Transverse colon (tissue), 4 donors: ENCODE data around the gene PAFAH2. TPM values are rescaled to one million over a fixed set of nuclear protein-coding genes. Genes with fewer than 3 reads are reported as not detected.
A peak's percentile ranks its signal among the peaks of the same experiment; 100 is the strongest.
"Not testable (repeated sequence)": the region's sequence is repeated elsewhere in the genome, so short reads cannot be mapped to it uniquely, and the experiment has no call there.

ENCODE experiments used
- DNase-seq: peaks from one replicate; pipeline ENCODE4 v3.0.0-alpha.2; 2019
- H3K27ac ChIP-seq, 4 donors: fragments of 200-600 bp; sonication (generic); 2 replicates each; pipeline ENCODE4 v1.5.1; 2016 to 2018; ENCODE audit warnings: inconsistent platforms in 4 of 4
- H3K27me3 ChIP-seq: fragments of 200-600 bp; sonication (generic); 2 replicates; pipeline ENCODE4 v1.5.1; 2017; ENCODE audit warnings: inconsistent platforms
- H3K36me3 ChIP-seq, 4 donors: fragments of 200-600 bp; sonication (generic); 2 replicates each; pipeline ENCODE4 v1.5.1; 2017 to 2019; ENCODE audit warnings: inconsistent platforms in 4 of 4
- H3K4me1 ChIP-seq, 4 donors: fragments of 200-600 bp; sonication (generic); 2 replicates each; pipeline ENCODE4 v1.5.1; 2017 to 2020; ENCODE audit warnings: inconsistent platforms in 4 of 4
- H3K4me3 ChIP-seq, 4 donors: fragments of 200-600 bp; sonication (generic); 1 replicate in 1 of 4; 2 replicates in 3 of 4; pipeline versions ENCODE4 v1.5.1 to v1.6.1; 2017 to 2019; ENCODE audit warnings: inconsistent platforms in 4 of 4
- H3K9me3 ChIP-seq, 2 donors: fragments of 200-600 bp; sonication (generic); 2 replicates each; pipeline ENCODE4 v1.5.1; 2017 to 2019; ENCODE audit warnings: inconsistent platforms in 2 of 2
- EP300 ChIP-seq: sonication (generic); formaldehyde crosslinking; IDR thresholded peaks from one replicate; pipeline ENCODE4 v1.6.1; 2017; ENCODE audit warnings: antibody characterized with exemption, low read depth
- POLR2A ChIP-seq: fragments of 450-650 bp; IDR thresholded peaks from one replicate; pipeline ENCODE4 v1.6.1; 2016; ENCODE audit warnings: antibody characterized with exemption, mild to moderate bottlenecking, moderate library complexity
- POLR2AphosphoS5 ChIP-seq, 3 donors: sonication (generic); formaldehyde crosslinking; IDR thresholded peaks; one replicate each; pipeline ENCODE4 v1.6.1; 2016; ENCODE audit warnings: antibody characterized with exemption in 3 of 3
- WGBS, 2 donors: methylation state at CpG; one replicate each; pipeline ENCODE4 v1.1.5; 2018; ENCODE audit warnings: low coverage in 1 of 2; 5-methylcytosine and 5-hydroxymethylcytosine counted together
- in situ Hi-C, 4 donors: fragments of 200-750 bp; cut with MboI; loops; one replicate each; pipeline versions ENCODE4 v1.15.0 to v1.15.1; 2017; ENCODE audit warnings: low sequenced_read_pairs in 3 of 4, low pct_ligation_motif_present in 1 of 4, low pct_unique_long_range_greater_than_20kb in 1 of 4
- intact Hi-C: fragments of 100-400 bp; cut with DNase I; formaldehyde crosslinking; loops from one replicate; pipeline ENCODE4 v1.15.1; 2023; ENCODE audit warnings: low total_unique reads
- total RNA-seq, 4 donors: library from RNA; depleted of rRNA; stranded (reverse); fragments of >200 nt; gene quantifications; one replicate each; pipeline ENCODE4 v1.1.0, GENCODE V29; 2016
- TF ChIP-seq, protein P1 (sequence below), 5 experiments: fragments of 200-600 bp in 3 of 5; fragments of 450-650 bp in 2 of 5; sonication (generic) in 3 of 5; IDR thresholded peaks; 1 replicate in 2 of 5; 2 replicates in 3 of 5; pipeline ENCODE4 v1.5.1; 2016 to 2017; ENCODE audit warnings: antibody characterized with exemption in 5 of 5, inconsistent platforms in 3 of 5, mild to moderate bottlenecking in 2 of 5, moderate library complexity in 1 of 5

PAFAH2 gene
- total RNA-seq, 4 donors from 2014 or later = 23.1 to 60.1 (median 38.8) TPM

DNA sequence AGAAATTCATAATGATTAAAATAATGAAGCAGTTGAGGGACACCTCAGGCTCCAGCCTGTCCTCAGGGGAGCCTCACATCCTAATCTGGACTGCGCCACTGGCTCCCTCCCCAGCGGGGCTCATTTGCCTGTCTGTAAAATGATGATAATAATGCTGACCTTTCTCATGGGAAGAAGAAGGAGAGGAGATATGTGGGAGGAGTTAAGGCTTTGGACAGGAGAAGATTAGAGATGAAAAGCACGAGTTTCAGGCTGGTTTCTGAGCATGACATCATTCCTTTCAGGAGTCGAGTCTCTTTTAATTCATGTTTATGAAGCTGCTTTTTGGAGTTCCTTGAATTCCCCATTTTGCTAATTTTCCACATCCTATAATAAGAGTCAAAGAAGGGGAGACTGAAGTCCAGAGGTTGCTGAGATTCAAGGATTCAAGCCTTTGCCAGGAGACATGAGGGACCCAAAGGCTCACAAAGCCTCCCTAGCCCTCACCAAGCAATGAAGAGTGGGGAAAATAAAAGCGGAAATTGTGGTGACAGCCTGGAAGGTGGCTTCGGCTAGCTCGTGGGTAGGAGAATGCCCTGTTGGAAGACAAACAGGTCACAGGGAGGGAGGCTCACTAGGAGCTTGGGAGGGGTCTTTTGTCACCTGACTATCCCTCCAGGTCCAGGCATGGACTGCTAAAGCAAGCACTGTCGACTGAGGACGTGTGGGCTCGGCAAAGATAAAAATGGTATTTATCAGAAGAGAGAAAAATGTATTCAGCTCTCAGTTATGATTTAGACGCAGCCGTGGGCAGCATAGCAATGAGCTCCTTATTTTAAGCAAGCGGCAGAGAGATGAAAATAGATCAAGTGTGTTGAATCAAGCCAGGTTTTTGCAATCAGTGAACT is 64.1 kb downstream of the PAFAH2 start:
- Histone ChIP-seq H3K4me3 (no peak overlapping the region), H3K4me1 (peaks cover 0 to 7% (median 2%) of the 10 kb centered on the region in 4 donors), H3K27me3 (peaks cover 7% of the 10 kb centered on the region), H3K9me3 (no peaks in the 10 kb centered on the region), H3K36me3 (no peaks in the 10 kb centered on the region), H3K27ac (no peak overlapping the region)
- intact Hi-C loops = no loop called here
- in situ Hi-C loops = no loop called here
- DNase-seq = no peak
- no peak for TF ChIP-seq POLR2A
- TF ChIP-seq, protein P1, sequence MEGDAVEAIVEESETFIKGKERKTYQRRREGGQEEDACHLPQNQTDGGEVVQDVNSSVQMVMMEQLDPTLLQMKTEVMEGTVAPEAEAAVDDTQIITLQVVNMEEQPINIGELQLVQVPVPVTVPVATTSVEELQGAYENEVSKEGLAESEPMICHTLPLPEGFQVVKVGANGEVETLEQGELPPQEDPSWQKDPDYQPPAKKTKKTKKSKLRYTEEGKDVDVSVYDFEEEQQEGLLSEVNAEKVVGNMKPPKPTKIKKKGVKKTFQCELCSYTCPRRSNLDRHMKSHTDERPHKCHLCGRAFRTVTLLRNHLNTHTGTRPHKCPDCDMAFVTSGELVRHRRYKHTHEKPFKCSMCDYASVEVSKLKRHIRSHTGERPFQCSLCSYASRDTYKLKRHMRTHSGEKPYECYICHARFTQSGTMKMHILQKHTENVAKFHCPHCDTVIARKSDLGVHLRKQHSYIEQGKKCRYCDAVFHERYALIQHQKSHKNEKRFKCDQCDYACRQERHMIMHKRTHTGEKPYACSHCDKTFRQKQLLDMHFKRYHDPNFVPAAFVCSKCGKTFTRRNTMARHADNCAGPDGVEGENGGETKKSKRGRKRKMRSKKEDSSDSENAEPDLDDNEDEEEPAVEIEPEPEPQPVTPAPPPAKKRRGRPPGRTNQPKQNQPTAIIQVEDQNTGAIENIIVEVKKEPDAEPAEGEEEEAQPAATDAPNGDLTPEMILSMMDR (IDR thresholded peaks at IDR 0.05) = no peak
- TF ChIP-seq EP300 = no peak
- TF ChIP-seq POLR2AphosphoS5 (IDR thresholded peaks at IDR 0.05) = no peak
- WGBS, 2 donors = 73 to 77% methylated on average over 9 to 13 of the region's 13 CpGs

DNA sequence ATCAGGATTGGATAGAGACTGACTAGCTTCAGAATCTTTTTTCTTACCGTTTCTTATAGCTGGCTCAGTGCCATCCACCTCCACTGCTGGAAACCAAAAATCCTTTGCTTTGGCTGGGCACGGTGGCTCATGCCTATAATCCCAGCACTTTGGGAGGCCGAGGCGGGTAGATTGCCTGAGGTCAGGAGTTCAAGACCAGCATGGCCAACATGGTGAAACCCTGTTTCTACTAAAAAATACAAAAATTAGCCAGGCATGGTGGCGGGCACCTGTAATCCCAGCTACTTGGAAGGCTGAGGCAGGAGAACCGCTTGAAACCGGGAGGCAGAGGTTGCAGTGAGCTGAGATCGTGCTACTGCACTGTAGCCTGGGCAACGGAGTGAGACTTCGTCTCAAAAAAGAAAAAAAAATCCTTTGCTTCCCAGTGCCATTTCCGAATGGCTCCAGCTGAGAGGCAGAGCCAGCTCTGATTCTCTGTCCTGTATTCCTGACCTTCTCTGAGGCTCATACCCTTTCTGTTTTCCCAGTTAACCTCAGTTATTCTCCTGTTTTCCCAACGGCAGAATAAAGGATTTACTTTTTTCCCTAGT is 65.0 kb downstream of the PAFAH2 start:
- H3K27me3 ChIP-seq, H3K4me3 ChIP-seq, DNase-seq, H3K36me3 ChIP-seq, in situ Hi-C loops, H3K9me3 ChIP-seq, H3K27ac ChIP-seq, H3K4me1 ChIP-seq, intact Hi-C loops: not testable (repeated sequence)
- WGBS, 2 donors = 48 to 57% methylated on average over 2 to 12 of the region's 12 CpGs

DNA sequence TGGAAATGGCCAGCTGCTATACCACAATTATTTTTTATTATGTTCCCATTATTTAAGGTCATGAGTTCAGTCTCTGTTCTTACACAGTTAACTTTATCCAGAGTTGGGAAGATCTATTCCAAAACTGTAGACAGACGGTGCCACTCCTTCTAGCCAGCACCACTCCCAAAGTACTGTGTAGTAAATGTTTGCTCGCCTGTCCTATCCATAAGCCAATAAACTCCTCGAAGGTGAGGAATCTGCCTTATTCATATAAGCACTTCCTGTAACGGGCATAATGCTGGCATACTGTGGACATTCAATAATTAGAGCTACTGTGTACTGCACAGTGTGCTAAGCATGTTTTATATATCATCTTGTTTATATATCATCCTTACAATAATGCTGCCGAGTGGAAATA is 65.5 kb downstream of the PAFAH2 start:
- TF ChIP-seq, protein P1 (IDR thresholded peaks at IDR 0.05) = no peak
- TF ChIP-seq POLR2AphosphoS5 (IDR thresholded peaks at IDR 0.05) (no peak), POLR2A (no peak), EP300 (no peak)
- no peaks in the 10 kb centered on the region for H3K36me3 ChIP-seq
- intact Hi-C loops = no loop called here
- WGBS, 2 donors = 34 to 38% methylated on average over 3 to 5 of the region's 5 CpGs
- H3K27me3 ChIP-seq = peaks cover 7% of the 10 kb centered on the region
- H3K9me3 ChIP-seq = no peaks in the 10 kb centered on the region
- peak overlapping the region in 1 of 4 donors; percentile 17 for H3K27ac ChIP-seq
- no peak for DNase-seq
- in situ Hi-C loops = no loop called here
- H3K4me1 ChIP-seq = peaks cover 0 to 7% (median 2%) of the 10 kb centered on the region in 4 donors
- no peak overlapping the region for H3K4me3 ChIP-seq

DNA sequence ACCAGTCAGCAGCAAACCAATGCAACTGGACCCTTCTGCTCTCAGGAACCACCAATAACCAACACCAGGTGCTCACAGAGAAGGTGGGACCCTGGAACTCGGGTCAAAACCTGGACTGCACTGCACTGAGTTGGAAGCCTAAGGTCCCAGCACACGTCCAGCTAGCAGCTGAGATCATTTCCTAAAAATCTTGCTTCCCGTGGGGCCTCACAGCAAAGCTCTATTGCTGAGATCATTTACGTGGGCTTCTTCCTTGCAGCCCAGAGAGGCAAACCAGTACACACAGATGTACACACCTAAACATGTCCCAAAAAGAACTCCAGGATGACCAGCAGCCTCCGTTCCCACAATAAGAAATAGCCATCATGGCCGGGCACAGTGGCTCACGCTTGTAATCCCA is 68.8 kb downstream of the PAFAH2 start:
- Histone ChIP-seq H3K27me3 (peaks cover 11% of the 10 kb centered on the region), H3K27ac (no peak overlapping the region), H3K36me3 (no peaks in the 10 kb centered on the region), H3K4me1 (peaks cover 0 to 16% (median 5%) of the 10 kb centered on the region in 4 donors), H3K4me3 (no peak overlapping the region), H3K9me3 (no peaks in the 10 kb centered on the region)
- intact Hi-C loops (no loop called here), in situ Hi-C loops (no loop called here)
- WGBS, 2 donors = 86% methylated on average over 7 of the region's 7 CpGs; no CpG with 5 or more reads in 1 of the 2 donors
- DNase-seq = no peak
- no peak for TF ChIP-seq POLR2AphosphoS5 (IDR thresholded peaks at IDR 0.05)
- no peak for TF ChIP-seq POLR2A
- TF ChIP-seq, protein P1 (IDR thresholded peaks at IDR 0.05) = no peak
